ENCODE measurements around the gene VPS33A.

GRCh38 chr12:122206111-122206881 is 60.0 kb downstream of the VPS33A start:
- TF ChIP-seq, protein P1, sequence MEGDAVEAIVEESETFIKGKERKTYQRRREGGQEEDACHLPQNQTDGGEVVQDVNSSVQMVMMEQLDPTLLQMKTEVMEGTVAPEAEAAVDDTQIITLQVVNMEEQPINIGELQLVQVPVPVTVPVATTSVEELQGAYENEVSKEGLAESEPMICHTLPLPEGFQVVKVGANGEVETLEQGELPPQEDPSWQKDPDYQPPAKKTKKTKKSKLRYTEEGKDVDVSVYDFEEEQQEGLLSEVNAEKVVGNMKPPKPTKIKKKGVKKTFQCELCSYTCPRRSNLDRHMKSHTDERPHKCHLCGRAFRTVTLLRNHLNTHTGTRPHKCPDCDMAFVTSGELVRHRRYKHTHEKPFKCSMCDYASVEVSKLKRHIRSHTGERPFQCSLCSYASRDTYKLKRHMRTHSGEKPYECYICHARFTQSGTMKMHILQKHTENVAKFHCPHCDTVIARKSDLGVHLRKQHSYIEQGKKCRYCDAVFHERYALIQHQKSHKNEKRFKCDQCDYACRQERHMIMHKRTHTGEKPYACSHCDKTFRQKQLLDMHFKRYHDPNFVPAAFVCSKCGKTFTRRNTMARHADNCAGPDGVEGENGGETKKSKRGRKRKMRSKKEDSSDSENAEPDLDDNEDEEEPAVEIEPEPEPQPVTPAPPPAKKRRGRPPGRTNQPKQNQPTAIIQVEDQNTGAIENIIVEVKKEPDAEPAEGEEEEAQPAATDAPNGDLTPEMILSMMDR (IDR thresholded peaks at IDR 0.05; ENCODE audit: low read depth, low read length), result no peak
- no peak for TF ChIP-seq EZH2phosphoT487 (IDR thresholded peaks at IDR 0.05; ENCODE audit: low read depth)
